K562 (cell line): Measurements from ENCODE around the gene ARFGEF2. TPM values are rescaled to one million over a fixed set of nuclear protein-coding genes. Genes with fewer than 3 reads are reported as not detected.

ENCODE experiments used
- FOXO4 ChIP-seq: fragments of 450-650 bp; formaldehyde crosslinking; IDR thresholded peaks from 2 replicates; pipeline ENCODE4 v1.4.0; 2020; ENCODE audit warnings: mild to moderate bottlenecking, moderate library complexity
- GMEB1 ChIP-seq: fragments of 250-450 bp; sonication (Bioruptor Pico); IDR thresholded peaks from 2 replicates; pipeline ENCODE4 v1.4.0; 2020; ENCODE audit warnings: mild to moderate bottlenecking
- GTF2B ChIP-seq: IDR thresholded peaks from 2 replicates; pipeline ENCODE4 v1.6.1; 2011; ENCODE audit not compliant: insufficient read length; ENCODE audit errors: extremely low read depth
- MGA ChIP-seq: fragments of 450-650 bp; IDR thresholded peaks from 2 replicates; pipeline ENCODE4 v1.6.1; 2016; ENCODE audit warnings: mild to moderate bottlenecking, moderate library complexity
- SMARCB1 ChIP-seq: IDR thresholded peaks from 2 replicates; pipeline ENCODE4 v1.6.1; 2011; ENCODE audit warnings: improper control_type of control experiment, low read depth; ENCODE audit not compliant: insufficient read length
- TCFL5 ChIP-seq: fragments of 250-450 bp; sonication (Bioruptor Pico); conservative IDR thresholded peaks from 2 replicates; pipeline ENCODE4 v1.6.1; 2021; ENCODE audit warnings: mild to moderate bottlenecking, moderate library complexity, matching md5 sums
- TGIF2 ChIP-seq: sonication (generic); formaldehyde crosslinking; IDR thresholded peaks from 2 replicates; pipeline ENCODE4 v1.8.1; 2022; ENCODE audit warnings: mild to moderate bottlenecking, missing genetic modification reagents, moderate library complexity
- ZNF12 ChIP-seq: sonication (generic); formaldehyde crosslinking; IDR thresholded peaks from 2 replicates; pipeline ENCODE4 v1.4.0; 2020; ENCODE audit warnings: mild to moderate bottlenecking, missing genetic modification reagents
- ZNF175 ChIP-seq: fragments of 200-800 bp; sonication (Bioruptor generic); IDR thresholded peaks from 2 replicates; pipeline ENCODE4 v1.6.1; 2016; ENCODE audit warnings: low read depth, mild to moderate bottlenecking, missing genetic modification characterization, missing compliant biosample characterization
- ZNF408 ChIP-seq: fragments of 250-450 bp; sonication (Bioruptor Pico); IDR thresholded peaks from 2 replicates; pipeline ENCODE4 v1.4.0; 2020; ENCODE audit warnings: low read depth, mild to moderate bottlenecking, moderate library complexity
- ZNF583 ChIP-seq: fragments of 250-450 bp; sonication (Bioruptor Pico); IDR thresholded peaks from 2 replicates; pipeline ENCODE4 v1.4.0; 2020
- ZNF584 ChIP-seq: fragments of 200-800 bp; sonication (Bioruptor generic); IDR thresholded peaks from 2 replicates; pipeline ENCODE4 v1.6.1; 2016; ENCODE audit warnings: low read depth, mild to moderate bottlenecking, missing genetic modification characterization, missing compliant biosample characterization
- polyA plus RNA-seq, 8 experiments: library from polyadenylated mRNA; depleted of rRNA in 4 of 8; stranded (reverse) in 5 of 8; unstranded in 3 of 8; fragments of >200 nt; fragmentation: Nextera tagmentation in 2 of 8; fragmentation: Illumina TruSeq in 1 of 8; extraction: Ambion mirVana in 2 of 8; extraction: Trizol in 1 of 8; gene quantifications; 2 replicates each; pipeline versions ENCODE4 v1.2.1 to v1.2.3, GENCODE V29; 2011 to 2014; ENCODE audit warnings: inconsistent platforms in 1 of 8, missing spikeins in 1 of 8
- total RNA-seq, 7 experiments: library from RNA; depleted of rRNA in 6 of 7; stranded (reverse); fragments of >200 nt in 6 of 7; fragmentation: Illumina TruSeq in 2 of 7; extraction: Trizol in 2 of 7; gene quantifications; 2 replicates each; pipeline versions ENCODE4 v1.2.1 to v1.2.3, GENCODE V29; 2011 to 2021; ENCODE audit warnings: low replicate concordance in 1 of 7

Gene ARFGEF2
- total and polyA plus RNA-seq, 9 of the 15 experiments (the other 6 are each of a cell fraction or from before 2014, with no cell fraction given) = 4.2 to 18.8 (median 13.7) TPM

- TF ChIP-seq MGA = no peak
- no peak for TF ChIP-seq ZNF175 (CRISPR knock-in tag)
- no peak for TF ChIP-seq GMEB1
- TF ChIP-seq FOXO4 (CRISPR knock-in tag) = no peak
- TF ChIP-seq ZNF584 (CRISPR knock-in tag) = no peak
- no peak; the same call in 1 of the 2 replicates for TF ChIP-seq ZNF583 (CRISPR knock-in tag)
- TF ChIP-seq ZNF408 = no peak
- TF ChIP-seq ZNF12 (CRISPR knock-in tag) = no peak
- no peak for TF ChIP-seq TCFL5 (CRISPR knock-in tag)
- TF ChIP-seq TGIF2 (CRISPR knock-in tag) = no peak
- TF ChIP-seq GTF2B = no peak
- no peak for TF ChIP-seq SMARCB1
Measured at GRCh38 chr20:48920527-48921167, 864 bp upstream of the ARFGEF2 start (continued).
